CD8-positive, alpha-beta memory T cell (primary cell): ENCODE data around the gene SNRPA. TPM values are rescaled to one million over a fixed set of nuclear protein-coding genes. Genes with fewer than 3 reads are reported as not detected.
"Not testable (repeated sequence)": the region's sequence is repeated elsewhere in the genome, so short reads cannot be mapped to it uniquely, and the experiment has no call there.

Source experiments
- CTCF ChIA-PET: fragments of 350-600 bp; sonication (Branson Sonifier 250); formaldehyde crosslinking; loops from one replicate; lab custom pipeline; 2021; ENCODE audit warnings: antibody characterized with exemption; lab: Charles Lee
- POLR2A ChIA-PET: fragments of 350-600 bp; sonication (Branson Sonifier 250); formaldehyde crosslinking; loops from one replicate; lab custom pipeline; 2021; ENCODE audit warnings: antibody characterized with exemption; lab: Charles Lee
- DNase-seq, 5 donors: peaks; one replicate each; pipeline versions ENCODE4 v3.0.0 to v3.0.0-alpha.2; 2020 to 2022; ENCODE audit warnings: mixed read lengths in 1 of 5
- H3K27ac ChIP-seq: one replicate; pipeline ENCODE4 v1.7.0; 2013; ENCODE audit warnings: low read depth, mild to moderate bottlenecking, low read length, moderate library complexity
- H3K27me3 ChIP-seq: 2 replicates; pipeline ENCODE4 v1.7.0; 2013; ENCODE audit warnings: low read length, mild to moderate bottlenecking; ENCODE audit not compliant: insufficient read depth, poor library complexity, severe bottlenecking
- H3K36me3 ChIP-seq: 2 replicates; pipeline ENCODE4 v1.7.0; 2013; ENCODE audit warnings: mild to moderate bottlenecking, low read length, moderate library complexity; ENCODE audit not compliant: insufficient read depth
- H3K4me1 ChIP-seq: 2 replicates; pipeline ENCODE4 v1.7.0; 2013; ENCODE audit warnings: mild to moderate bottlenecking, low read length, moderate library complexity; ENCODE audit not compliant: insufficient read depth
- H3K4me3 ChIP-seq: 2 replicates; pipeline ENCODE4 v1.7.0; 2013; ENCODE audit warnings: mild to moderate bottlenecking, low read length
- H3K9me3 ChIP-seq: 2 replicates; pipeline ENCODE4 v1.7.0; 2013; ENCODE audit warnings: mild to moderate bottlenecking, low read length
- H3K27ac Mint-ChIP-seq, 8 donors: one replicate each; pipeline ENCODE4 v1.8.0; 2020 to 2021; ENCODE audit warnings: mixed read lengths in 8 of 8, mild to moderate bottlenecking in 6 of 8, inconsistent platforms in 3 of 8, moderate library complexity in 3 of 8
- H3K27me3 Mint-ChIP-seq, 2 donors: one replicate each; pipeline ENCODE4 v1.8.0; 2020 to 2021; ENCODE audit warnings: mixed read lengths in 2 of 2, mild to moderate bottlenecking in 1 of 2, moderate library complexity in 1 of 2
- H3K36me3 Mint-ChIP-seq, 3 donors: one replicate each; pipeline ENCODE4 v1.8.0; 2020 to 2021; ENCODE audit warnings: mixed read lengths in 3 of 3, inconsistent platforms in 1 of 3, mild to moderate bottlenecking in 1 of 3
- H3K4me1 Mint-ChIP-seq, 3 donors: one replicate each; pipeline ENCODE4 v1.8.0; 2020 to 2021; ENCODE audit warnings: mixed read lengths in 3 of 3, inconsistent platforms in 1 of 3, mild to moderate bottlenecking in 1 of 3
- H3K4me3 Mint-ChIP-seq, 7 donors: one replicate each; pipeline ENCODE4 v1.8.0; 2020 to 2021; ENCODE audit warnings: mixed read lengths in 7 of 7, mild to moderate bottlenecking in 6 of 7, moderate library complexity in 4 of 7, inconsistent platforms in 2 of 7
- H3K9me3 Mint-ChIP-seq, 5 donors: one replicate each; pipeline ENCODE4 v1.8.0; 2020 to 2022; ENCODE audit warnings: mixed read lengths in 5 of 5, mild to moderate bottlenecking in 3 of 5, moderate library complexity in 2 of 5, inconsistent platforms in 1 of 5
- polyA plus RNA-seq: library from polyadenylated mRNA; unstranded; fragments of 300-500 nt; fragmentation: Illumina TruSeq; gene quantifications from one replicate; pipeline ENCODE4 v1.2.3, GENCODE V29; 2021
- total RNA-seq, 2 experiments: library from RNA; stranded (reverse); gene quantifications; one replicate each; pipeline ENCODE4 v1.2.3, GENCODE V29; 2021

SNRPA gene
- total and polyA plus RNA-seq, 3 experiments from 2014 or later, result 89.5 to 202 (median 202) TPM

- Mint-ChIP-seq H3K36me3 (peaks cover 0 to 57% (median 15%) of the 10 kb centered on the region in 3 donors), H3K4me1 (peaks cover 25 to 48% (median 46%) of the 10 kb centered on the region in 3 donors), H3K4me3 (no peak overlapping the region), H3K27me3 (peaks cover 0 to 2% of the 10 kb centered on the region in 2 donors), H3K9me3 (no peaks in the 10 kb centered on the region), H3K27ac (no peak overlapping the region)
- no peak overlapping the region for H3K4me3 ChIP-seq
- POLR2A ChIA-PET, result no interaction called here
- no peaks in the 10 kb centered on the region for H3K36me3 ChIP-seq
- H3K27me3 ChIP-seq, result no peaks in the 10 kb centered on the region
- peaks cover 21% of the 10 kb centered on the region for H3K4me1 ChIP-seq
- CTCF ChIA-PET, result no interaction called here
- DNase-seq, result no peak
- no peak overlapping the region for H3K27ac ChIP-seq
- no peaks in the 10 kb centered on the region for H3K9me3 ChIP-seq
These were observed 27.2 kb upstream of the SNRPA start for GRCh38 chr19:40723661-40724254.

DNA sequence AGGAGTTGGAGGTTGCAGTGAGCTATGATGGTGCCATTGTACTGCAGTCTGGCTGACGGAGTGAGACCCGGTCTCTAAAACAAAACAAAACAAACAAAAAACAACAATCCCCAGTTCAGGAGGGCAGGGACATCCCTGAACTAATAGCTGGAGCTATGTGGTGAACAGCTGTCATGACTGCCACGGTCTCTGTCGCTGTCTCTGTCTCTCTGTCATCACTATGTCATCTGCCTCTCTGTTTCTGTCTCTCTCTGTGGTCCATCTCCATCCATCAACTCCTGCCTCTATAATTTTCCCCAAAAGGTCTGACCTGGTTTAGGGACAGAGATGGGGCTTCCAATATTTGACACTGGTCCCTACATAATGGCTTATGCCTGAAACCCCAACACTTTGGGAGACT lies 26.7 kb upstream of the SNRPA start:
- no peaks in the 10 kb centered on the region for H3K9me3 ChIP-seq
- peaks cover 0 to 2% of the 10 kb centered on the region in 2 donors for H3K27me3 Mint-ChIP-seq
- peaks cover 16% of the 10 kb centered on the region for H3K4me1 ChIP-seq
- ChIA-PET POLR2A (no interaction called here), CTCF (no interaction called here)
- H3K36me3 Mint-ChIP-seq, result peaks cover 0 to 60% (median 15%) of the 10 kb centered on the region in 3 donors
- peaks cover 23 to 43% (median 40%) of the 10 kb centered on the region in 3 donors for H3K4me1 Mint-ChIP-seq
- no peaks in the 10 kb centered on the region for H3K27me3 ChIP-seq
- no peak overlapping the region for H3K27ac ChIP-seq
- no peak overlapping the region for H3K4me3 ChIP-seq
- peak overlapping the region in 2 of 8 donors; percentile 51 to 71 for H3K27ac Mint-ChIP-seq
- H3K4me3 Mint-ChIP-seq, result peak overlapping the region in 1 of 7 donors; percentile 54
- H3K9me3 Mint-ChIP-seq, result no peaks in the 10 kb centered on the region
- no peaks in the 10 kb centered on the region for H3K36me3 ChIP-seq
- no peak for DNase-seq

GRCh38 chr19:40724855-40725254 lies 26.1 kb upstream of the SNRPA start:
- POLR2A ChIA-PET, result no interaction called here
- Mint-ChIP-seq H3K4me1 (peaks cover 18 to 37% (median 35%) of the 10 kb centered on the region in 3 donors), H3K27ac (no peak overlapping the region)

DNA sequence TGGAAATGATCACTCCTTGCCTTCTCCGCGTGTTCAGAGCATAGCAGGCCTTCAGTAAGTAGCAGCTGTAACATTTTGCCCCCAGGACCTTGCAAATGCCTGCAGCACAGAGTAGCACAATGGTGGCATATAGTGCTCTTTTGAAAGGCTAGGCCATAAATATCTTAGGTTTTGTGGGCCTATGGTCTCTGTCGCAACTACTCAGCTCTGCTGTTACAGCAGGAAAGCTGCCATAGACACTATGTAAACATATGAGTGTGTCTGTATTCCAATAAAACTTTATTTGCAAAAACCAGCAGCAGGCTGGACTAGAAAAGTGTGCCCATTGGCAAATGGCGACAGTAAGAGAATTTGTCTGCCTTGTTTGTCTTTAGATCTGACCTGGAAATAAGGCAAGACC lies 24.7 kb upstream of the SNRPA start:
- Histone ChIP-seq H3K4me3 (no peak overlapping the region), H3K36me3 (no peaks in the 10 kb centered on the region), H3K9me3 (no peaks in the 10 kb centered on the region), H3K4me1 (no peaks in the 10 kb centered on the region), H3K27me3 (no peaks in the 10 kb centered on the region), H3K27ac (no peak overlapping the region)
- peaks cover 3 to 70% (median 17%) of the 10 kb centered on the region in 3 donors for H3K36me3 Mint-ChIP-seq
- ChIA-PET CTCF (no interaction called here), POLR2A (no interaction called here)
- no peak for DNase-seq
- H3K4me1 Mint-ChIP-seq, result peaks cover 8 to 24% (median 21%) of the 10 kb centered on the region in 3 donors
- H3K27ac Mint-ChIP-seq, result no peak overlapping the region
- H3K4me3 Mint-ChIP-seq, result peak overlapping the region in 1 of 7 donors; percentile 30
- H3K9me3 Mint-ChIP-seq, result no peaks in the 10 kb centered on the region
- no peaks in the 10 kb centered on the region for H3K27me3 Mint-ChIP-seq

More at GRCh38 chr19:40724855-40725254, 26.1 kb upstream of the SNRPA start:
- Mint-ChIP-seq H3K27me3 (peaks cover 0 to 2% of the 10 kb centered on the region in 2 donors), H3K36me3 (peaks cover 0 to 63% (median 15%) of the 10 kb centered on the region in 3 donors), H3K9me3 (no peaks in the 10 kb centered on the region), H3K4me3 (no peak overlapping the region)
- H3K27me3 ChIP-seq, result no peaks in the 10 kb centered on the region
- peaks cover 12% of the 10 kb centered on the region for H3K4me1 ChIP-seq
- H3K9me3 ChIP-seq, result no peaks in the 10 kb centered on the region
- no peaks in the 10 kb centered on the region for H3K36me3 ChIP-seq
- DNase-seq, result no peak
- no peak overlapping the region for H3K4me3 ChIP-seq
- no peak overlapping the region for H3K27ac ChIP-seq
- CTCF ChIA-PET, result no interaction called here

DNA sequence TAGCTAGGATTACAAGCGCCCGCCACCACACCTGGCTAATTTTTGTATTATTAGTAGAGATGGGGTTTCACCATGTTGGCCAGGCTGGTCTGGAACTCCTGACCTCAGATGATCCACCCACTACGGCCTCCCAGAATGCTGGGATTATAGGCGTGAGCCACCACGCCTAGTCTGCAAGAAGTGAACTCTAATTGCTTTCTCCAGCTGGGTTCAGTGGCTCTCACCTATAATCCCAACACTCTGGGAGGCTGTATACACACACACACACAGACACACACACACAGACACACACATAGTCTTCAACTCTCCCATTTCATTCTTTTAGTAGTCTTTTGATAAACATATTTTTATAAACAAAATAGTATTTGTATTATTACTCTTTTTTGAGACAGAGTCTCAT lies 20.9 kb upstream of the SNRPA start:
- H3K27me3 Mint-ChIP-seq, POLR2A ChIA-PET, H3K27ac ChIP-seq, H3K9me3 Mint-ChIP-seq, H3K4me3 ChIP-seq, H3K9me3 ChIP-seq, H3K4me1 Mint-ChIP-seq, H3K27ac Mint-ChIP-seq, H3K27me3 ChIP-seq, H3K4me1 ChIP-seq, H3K4me3 Mint-ChIP-seq, DNase-seq: not testable (repeated sequence)
- peaks cover 11% of the 10 kb centered on the region for H3K36me3 ChIP-seq
- CTCF ChIA-PET, result interaction anchor here (0.8 to 1.7 kb wide), 2 partner anchors 9 to 95 kb away, joined by 3 to 5 read pairs; no protein-coding TSS in a partner anchor
- peaks cover 4 to 76% (median 18%) of the 10 kb centered on the region in 3 donors for H3K36me3 Mint-ChIP-seq

DNA sequence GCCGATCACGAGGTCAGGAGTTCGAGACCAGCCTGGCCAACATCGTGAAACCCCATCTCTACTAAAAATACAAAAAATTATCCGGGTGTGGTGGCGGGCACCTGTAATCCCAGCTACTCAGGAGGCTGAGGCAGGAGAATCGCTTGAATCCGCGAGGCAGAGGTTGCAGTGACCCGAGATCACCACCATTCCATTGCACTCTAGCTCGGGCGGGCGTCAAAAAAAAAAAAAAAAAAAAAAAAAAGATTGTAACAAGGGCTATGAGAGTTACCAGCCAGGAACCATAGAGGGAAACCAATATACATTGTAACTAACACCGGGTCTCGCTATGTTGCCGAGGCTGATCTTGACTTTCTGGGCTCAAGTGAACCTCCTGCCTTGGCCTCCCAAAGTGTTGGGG lies 18.7 kb upstream of the SNRPA start:
- H3K4me3 Mint-ChIP-seq, result not testable (repeated sequence)

DNA sequence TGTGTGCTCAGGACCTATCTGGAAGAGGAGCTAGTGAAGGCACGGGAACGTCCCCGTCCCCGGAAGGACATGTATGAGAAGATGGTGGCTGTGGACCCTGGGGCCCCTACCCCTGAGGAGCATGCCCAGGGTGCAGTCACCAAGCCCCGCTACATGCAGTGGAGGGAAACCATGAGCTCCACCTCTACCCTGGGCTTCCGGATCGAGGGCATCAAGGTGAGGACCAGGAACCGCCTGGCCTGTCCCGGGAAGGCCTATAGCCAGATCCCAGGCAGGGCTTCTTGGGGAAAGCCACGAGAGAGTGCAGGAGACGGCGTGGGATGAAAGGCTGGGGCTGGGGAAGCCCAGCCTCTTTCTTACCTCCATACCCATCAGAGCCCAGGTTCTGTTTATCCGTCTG lies 17.9 kb upstream of the SNRPA start:
- H3K36me3 ChIP-seq, result peaks cover 17% of the 10 kb centered on the region
- no peak overlapping the region for H3K27ac ChIP-seq
- POLR2A ChIA-PET, result interaction anchor here (0.9 kb wide), 1 partner anchor 20 kb away, joined by 4 read pairs; no protein-coding TSS in a partner anchor

More for the DNA sequence above, 18.7 kb upstream of the SNRPA start:
- H3K9me3 ChIP-seq, DNase-seq, H3K27me3 Mint-ChIP-seq, H3K27ac Mint-ChIP-seq, H3K27me3 ChIP-seq, H3K9me3 Mint-ChIP-seq, CTCF ChIA-PET, H3K4me3 ChIP-seq, H3K4me1 ChIP-seq, H3K27ac ChIP-seq, H3K4me1 Mint-ChIP-seq: not testable (repeated sequence)
- H3K36me3 ChIP-seq, result peaks cover 14% of the 10 kb centered on the region
- peaks cover 10 to 80% (median 21%) of the 10 kb centered on the region in 3 donors for H3K36me3 Mint-ChIP-seq
- POLR2A ChIA-PET, result interaction anchor here (0.6 kb wide), 1 partner anchor 47 kb away, joined by 3 read pairs; no protein-coding TSS in a partner anchor

GRCh38 chr19:40735013-40735771 lies 15.8 kb upstream of the SNRPA start:
- Histone ChIP-seq H3K36me3 (peaks cover 22% of the 10 kb centered on the region), H3K4me3 (no peak overlapping the region), H3K27me3 (no peaks in the 10 kb centered on the region), H3K27ac (no peak overlapping the region), H3K9me3 (no peaks in the 10 kb centered on the region), H3K4me1 (no peaks in the 10 kb centered on the region)
- Mint-ChIP-seq H3K4me1 (no peaks in the 10 kb centered on the region), H3K27me3 (no peaks in the 10 kb centered on the region), H3K9me3 (peaks cover 0 to 2% (median 0%) of the 10 kb centered on the region in 5 donors), H3K27ac (peak overlapping the region in 2 of 8 donors; percentile 18 to 74), H3K4me3 (no peak overlapping the region), H3K36me3 (peaks cover 10 to 80% (median 24%) of the 10 kb centered on the region in 3 donors)
- POLR2A ChIA-PET, result interaction anchor here (0.6 to 0.7 kb wide), 2 partner anchors 13 to 69 kb away, joined by 3 read pairs; no protein-coding TSS in a partner anchor
- CTCF ChIA-PET, result interaction anchor here (1.3 kb wide), 1 partner anchor 9 kb away, joined by 4 read pairs; no protein-coding TSS in a partner anchor
- no peak for DNase-seq

More for the DNA sequence above, 17.9 kb upstream of the SNRPA start:
- CTCF ChIA-PET, result interaction anchor here (1.7 kb wide), 1 partner anchor 74 kb away, joined by 3 read pairs; no protein-coding TSS in a partner anchor
- H3K36me3 Mint-ChIP-seq, result peaks cover 10 to 78% (median 23%) of the 10 kb centered on the region in 3 donors
- H3K27ac Mint-ChIP-seq, result no peak overlapping the region
- H3K9me3 Mint-ChIP-seq, result no peaks in the 10 kb centered on the region
- Histone ChIP-seq H3K9me3 (no peaks in the 10 kb centered on the region), H3K4me1 (no peaks in the 10 kb centered on the region), H3K27me3 (no peaks in the 10 kb centered on the region), H3K4me3 (no peak overlapping the region)
- H3K4me3 Mint-ChIP-seq, result no peak overlapping the region
- DNase-seq, result no peak
- H3K27me3 Mint-ChIP-seq, result no peaks in the 10 kb centered on the region
- no peaks in the 10 kb centered on the region for H3K4me1 Mint-ChIP-seq
